Measurements from ENCODE around the gene POLR2H.

DNA sequence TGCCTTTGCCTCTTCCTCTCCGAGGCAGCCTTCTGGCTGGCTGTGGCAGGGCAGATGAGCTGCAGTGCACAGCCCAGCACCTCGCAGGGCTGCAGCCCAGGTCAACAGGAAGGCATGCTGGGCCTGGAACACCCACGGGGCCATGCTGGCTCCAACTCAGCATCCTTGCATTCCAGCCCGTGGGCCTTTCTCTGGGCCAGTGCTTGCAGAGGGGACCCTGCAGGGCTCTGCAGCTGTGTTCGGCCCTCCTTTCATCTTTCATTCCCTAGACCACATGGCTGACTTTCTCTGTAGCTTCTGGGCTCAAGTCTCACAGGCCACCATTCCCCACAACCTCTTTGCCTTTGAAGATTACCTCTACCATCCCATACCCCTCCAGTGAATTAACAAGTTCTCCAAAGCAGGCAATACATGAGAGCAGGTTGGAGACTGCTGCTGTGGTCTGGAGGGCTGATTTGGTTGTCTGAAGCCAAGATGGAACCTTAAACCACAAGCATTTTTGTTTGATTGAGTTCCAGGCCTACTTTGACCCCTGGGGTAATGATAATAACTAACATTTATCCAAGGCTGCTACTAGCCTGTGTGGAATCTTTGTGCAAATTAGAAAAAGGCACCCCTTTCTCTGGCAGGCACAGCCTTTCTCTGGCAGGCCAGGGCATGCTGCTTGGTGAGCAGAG is 18.2 kb upstream of the POLR2H start:
- TF ChIP-seq, protein P1, sequence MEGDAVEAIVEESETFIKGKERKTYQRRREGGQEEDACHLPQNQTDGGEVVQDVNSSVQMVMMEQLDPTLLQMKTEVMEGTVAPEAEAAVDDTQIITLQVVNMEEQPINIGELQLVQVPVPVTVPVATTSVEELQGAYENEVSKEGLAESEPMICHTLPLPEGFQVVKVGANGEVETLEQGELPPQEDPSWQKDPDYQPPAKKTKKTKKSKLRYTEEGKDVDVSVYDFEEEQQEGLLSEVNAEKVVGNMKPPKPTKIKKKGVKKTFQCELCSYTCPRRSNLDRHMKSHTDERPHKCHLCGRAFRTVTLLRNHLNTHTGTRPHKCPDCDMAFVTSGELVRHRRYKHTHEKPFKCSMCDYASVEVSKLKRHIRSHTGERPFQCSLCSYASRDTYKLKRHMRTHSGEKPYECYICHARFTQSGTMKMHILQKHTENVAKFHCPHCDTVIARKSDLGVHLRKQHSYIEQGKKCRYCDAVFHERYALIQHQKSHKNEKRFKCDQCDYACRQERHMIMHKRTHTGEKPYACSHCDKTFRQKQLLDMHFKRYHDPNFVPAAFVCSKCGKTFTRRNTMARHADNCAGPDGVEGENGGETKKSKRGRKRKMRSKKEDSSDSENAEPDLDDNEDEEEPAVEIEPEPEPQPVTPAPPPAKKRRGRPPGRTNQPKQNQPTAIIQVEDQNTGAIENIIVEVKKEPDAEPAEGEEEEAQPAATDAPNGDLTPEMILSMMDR (IDR thresholded peaks at IDR 0.05): no peak
- TF ChIP-seq EP300 (IDR thresholded peaks at IDR 0.05): no peak
